ENCODE measurements around the gene SLIT3.

The SLIT3 gene

DNA sequence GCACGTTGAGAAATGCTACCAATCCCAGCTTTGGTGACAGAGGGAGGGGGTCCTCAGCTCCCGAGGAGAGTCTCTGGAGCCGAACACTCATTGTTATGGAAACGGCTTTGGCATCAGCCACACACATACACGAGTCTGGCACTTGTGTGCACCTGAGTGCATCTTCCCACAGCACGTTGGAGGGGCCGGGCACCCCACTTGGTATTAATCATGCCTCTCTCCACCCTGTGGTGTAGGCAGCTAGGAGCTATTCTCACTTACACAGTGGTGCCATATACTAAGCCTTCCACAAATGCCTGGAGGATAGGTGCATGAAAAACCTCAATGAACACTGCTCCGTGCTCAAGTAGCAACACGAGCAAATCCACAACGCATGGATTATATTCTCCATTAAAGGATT, 587.9 kb downstream of the SLIT3 start:
- no peaks in the 10 kb centered on the region for H3K4me1 ChIP-seq (ENCODE audit: control insufficient read depth, low read depth, low read length)
- H3K9me3 ChIP-seq (ENCODE audit: control insufficient read depth, low read depth, low read length), result no peaks in the 10 kb centered on the region
- no peak overlapping the region for H3K9ac ChIP-seq (ENCODE audit: low read length)
- H3K27me3 ChIP-seq (ENCODE audit: control insufficient read depth, insufficient read depth, low read length), result no peaks in the 10 kb centered on the region
- H3K27ac ChIP-seq (ENCODE audit: low read length), result no peak overlapping the region
- no peaks in the 10 kb centered on the region for H3K36me3 ChIP-seq (ENCODE audit: control insufficient read depth, low read depth, low read length)
- no peak overlapping the region for H3K4me3 ChIP-seq (ENCODE audit: low read length)

GRCh38 chr5:168712280-168712924, 588.5 kb downstream of the SLIT3 start:
- Histone ChIP-seq H3K36me3 (ENCODE audit: control insufficient read depth, low read depth, low read length) (no peaks in the 10 kb centered on the region), H3K9me3 (ENCODE audit: control insufficient read depth, low read depth, low read length) (no peaks in the 10 kb centered on the region), H3K4me1 (ENCODE audit: control insufficient read depth, low read depth, low read length) (no peaks in the 10 kb centered on the region), H3K9ac (ENCODE audit: low read length) (no peak overlapping the region), H3K4me3 (ENCODE audit: low read length) (no peak overlapping the region), H3K27me3 (ENCODE audit: control insufficient read depth, insufficient read depth, low read length) (no peaks in the 10 kb centered on the region), H3K27ac (ENCODE audit: low read length) (no peak overlapping the region)

GRCh38 chr5:168710706-168711105, 590.2 kb downstream of the SLIT3 start:
- H3K36me3 ChIP-seq (ENCODE audit: control insufficient read depth, low read depth, low read length), result no peaks in the 10 kb centered on the region
- H3K4me3 ChIP-seq (ENCODE audit: low read length), result no peak overlapping the region
- no peak overlapping the region for H3K9ac ChIP-seq (ENCODE audit: low read length)
- H3K27me3 ChIP-seq (ENCODE audit: control insufficient read depth, insufficient read depth, low read length), result no peaks in the 10 kb centered on the region
- H3K9me3 ChIP-seq (ENCODE audit: control insufficient read depth, low read depth, low read length), result no peaks in the 10 kb centered on the region
- no peak overlapping the region for H3K27ac ChIP-seq (ENCODE audit: low read length)
- no peaks in the 10 kb centered on the region for H3K4me1 ChIP-seq (ENCODE audit: control insufficient read depth, low read depth, low read length)

DNA sequence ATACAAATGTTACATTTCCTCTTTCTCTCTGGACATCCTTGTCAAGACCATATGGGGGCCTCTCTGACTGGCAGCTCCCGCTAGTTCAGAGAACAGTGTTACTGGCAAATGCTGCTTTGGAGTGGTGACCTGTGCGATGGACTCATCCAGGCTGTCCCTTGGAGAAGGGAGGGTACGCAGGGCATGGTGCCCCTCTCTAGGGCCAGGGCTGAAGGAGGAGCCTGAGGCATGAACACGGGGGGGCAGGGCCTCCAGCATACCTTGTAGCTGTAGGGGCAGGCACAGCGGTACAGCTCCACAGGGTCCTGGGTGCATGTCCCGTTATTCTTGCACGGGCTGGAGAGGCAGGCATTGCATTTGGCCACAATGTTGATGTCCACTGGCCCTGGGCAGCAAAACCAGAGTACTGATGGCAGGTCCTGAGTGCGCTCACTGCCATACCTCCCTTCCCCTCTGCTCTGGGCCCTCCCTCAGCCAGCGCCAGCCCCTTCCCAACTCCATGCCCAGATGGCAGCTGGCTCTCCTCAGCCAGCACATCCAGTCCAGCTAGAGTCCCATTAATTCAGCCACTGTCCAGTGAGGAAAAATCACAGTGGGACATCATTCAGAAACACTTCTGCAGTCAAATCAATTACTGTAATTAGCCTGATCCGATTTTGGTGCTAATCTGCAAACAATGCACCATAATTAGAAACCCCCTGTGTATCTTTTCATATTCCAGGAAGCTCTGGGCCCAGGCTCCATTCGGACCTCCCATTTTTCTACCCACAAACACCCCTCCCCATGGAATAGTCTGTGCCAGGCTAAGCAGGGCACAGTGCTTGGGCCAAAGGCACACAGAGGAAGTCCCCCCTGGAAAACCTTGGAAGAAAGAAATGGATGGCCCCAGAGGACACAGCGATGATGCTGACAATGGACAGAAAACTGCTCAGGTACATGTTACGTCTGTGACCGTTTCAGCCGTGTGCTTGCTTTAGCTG, 592.9 kb downstream of the SLIT3 start:
- H3K36me3 ChIP-seq (ENCODE audit: control insufficient read depth, low read depth, low read length), result no peaks in the 10 kb centered on the region
- no peaks in the 10 kb centered on the region for H3K27me3 ChIP-seq (ENCODE audit: control insufficient read depth, insufficient read depth, low read length)
- H3K9me3 ChIP-seq (ENCODE audit: control insufficient read depth, low read depth, low read length), result no peaks in the 10 kb centered on the region
- no peak overlapping the region for H3K9ac ChIP-seq (ENCODE audit: low read length)
- H3K27ac ChIP-seq (ENCODE audit: low read length), result no peak overlapping the region
- no peak overlapping the region for H3K4me3 ChIP-seq (ENCODE audit: low read length)
- no peaks in the 10 kb centered on the region for H3K4me1 ChIP-seq (ENCODE audit: control insufficient read depth, low read depth, low read length)

GRCh38 chr5:168706655-168707069, 594.3 kb downstream of the SLIT3 start:
- H3K9me3 ChIP-seq (ENCODE audit: control insufficient read depth, low read depth, low read length), result no peaks in the 10 kb centered on the region
- H3K27me3 ChIP-seq (ENCODE audit: control insufficient read depth, insufficient read depth, low read length), result no peaks in the 10 kb centered on the region
- H3K27ac ChIP-seq (ENCODE audit: low read length), result no peak overlapping the region
- no peaks in the 10 kb centered on the region for H3K4me1 ChIP-seq (ENCODE audit: control insufficient read depth, low read depth, low read length)
- no peaks in the 10 kb centered on the region for H3K36me3 ChIP-seq (ENCODE audit: control insufficient read depth, low read depth, low read length)
- H3K4me3 ChIP-seq (ENCODE audit: low read length), result no peak overlapping the region
- H3K9ac ChIP-seq (ENCODE audit: low read length), result no peak overlapping the region

- Histone ChIP-seq H3K27me3 (ENCODE audit: control insufficient read depth, insufficient read depth, low read length) (no peaks in the 10 kb centered on the region), H3K4me3 (ENCODE audit: low read length) (no peak overlapping the region), H3K4me1 (ENCODE audit: control insufficient read depth, low read depth, low read length) (no peaks in the 10 kb centered on the region), H3K9ac (ENCODE audit: low read length) (no peak overlapping the region), H3K27ac (ENCODE audit: low read length) (no peak overlapping the region), H3K36me3 (ENCODE audit: control insufficient read depth, low read depth, low read length) (no peaks in the 10 kb centered on the region), H3K9me3 (ENCODE audit: control insufficient read depth, low read depth, low read length) (no peaks in the 10 kb centered on the region)
Measured at GRCh38 chr5:168705321-168705720, 595.6 kb downstream of the SLIT3 start.

DNA sequence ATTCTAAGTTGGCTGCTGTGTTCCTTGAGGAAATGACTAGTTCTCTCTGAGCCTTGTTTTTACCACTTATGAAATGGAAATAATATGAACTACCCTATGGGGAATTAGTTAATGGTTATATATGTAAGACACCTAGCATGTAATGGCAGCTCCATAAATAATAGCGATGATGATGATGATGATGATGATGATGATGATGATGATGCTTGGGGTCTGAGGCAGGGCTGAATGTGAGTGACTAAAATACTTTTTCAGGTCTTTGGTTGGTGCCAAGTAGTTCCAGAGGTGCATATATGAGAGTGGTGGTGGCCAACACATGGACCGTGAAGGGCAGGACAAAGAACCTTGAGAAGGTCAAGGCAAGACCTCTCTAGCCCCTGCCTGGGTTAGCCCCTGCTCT, 598.4 kb downstream of the SLIT3 start:
- Histone ChIP-seq H3K9me3 (ENCODE audit: control insufficient read depth, low read depth, low read length) (no peaks in the 10 kb centered on the region), H3K4me1 (ENCODE audit: control insufficient read depth, low read depth, low read length) (no peaks in the 10 kb centered on the region), H3K27ac (ENCODE audit: low read length) (no peak overlapping the region), H3K4me3 (ENCODE audit: low read length) (no peak overlapping the region), H3K27me3 (ENCODE audit: control insufficient read depth, insufficient read depth, low read length) (no peaks in the 10 kb centered on the region), H3K36me3 (ENCODE audit: control insufficient read depth, low read depth, low read length) (no peaks in the 10 kb centered on the region), H3K9ac (ENCODE audit: low read length) (no peak overlapping the region)

DNA sequence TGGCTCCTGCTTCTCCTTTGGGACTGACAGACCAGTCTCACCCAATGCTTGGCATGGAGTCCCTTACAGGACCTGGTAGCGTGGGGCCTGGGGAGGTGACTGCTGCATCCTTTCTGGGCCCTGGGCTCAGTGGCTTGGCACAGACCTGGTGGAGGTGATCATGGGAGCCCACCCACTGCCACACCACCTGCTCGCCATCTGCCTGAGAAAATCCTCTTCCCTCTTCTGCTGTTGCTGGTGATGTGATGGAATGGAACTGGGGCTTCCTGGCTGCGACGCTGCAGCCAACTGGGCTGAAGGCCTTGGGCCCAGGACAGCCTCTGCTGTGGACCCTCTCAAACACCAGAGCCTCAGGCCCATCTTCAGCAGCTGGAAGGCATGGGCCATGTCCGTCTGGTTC, 599.3 kb downstream of the SLIT3 start:
- H3K9ac ChIP-seq (ENCODE audit: low read length), result no peak overlapping the region
- H3K27me3 ChIP-seq (ENCODE audit: control insufficient read depth, insufficient read depth, low read length), result no peaks in the 10 kb centered on the region
- H3K4me1 ChIP-seq (ENCODE audit: control insufficient read depth, low read depth, low read length), result no peaks in the 10 kb centered on the region
- H3K4me3 ChIP-seq (ENCODE audit: low read length), result no peak overlapping the region
- H3K36me3 ChIP-seq (ENCODE audit: control insufficient read depth, low read depth, low read length), result no peaks in the 10 kb centered on the region
- H3K9me3 ChIP-seq (ENCODE audit: control insufficient read depth, low read depth, low read length), result no peaks in the 10 kb centered on the region
- no peak overlapping the region for H3K27ac ChIP-seq (ENCODE audit: low read length)

- H3K4me3 ChIP-seq (ENCODE audit: low read length), result no peak overlapping the region
- H3K9ac ChIP-seq (ENCODE audit: low read length), result no peak overlapping the region
- H3K36me3 ChIP-seq (ENCODE audit: control insufficient read depth, low read depth, low read length), result no peaks in the 10 kb centered on the region
- no peaks in the 10 kb centered on the region for H3K9me3 ChIP-seq (ENCODE audit: control insufficient read depth, low read depth, low read length)
- no peaks in the 10 kb centered on the region for H3K27me3 ChIP-seq (ENCODE audit: control insufficient read depth, insufficient read depth, low read length)
- no peak overlapping the region for H3K27ac ChIP-seq (ENCODE audit: low read length)
- H3K4me1 ChIP-seq (ENCODE audit: control insufficient read depth, low read depth, low read length), result no peaks in the 10 kb centered on the region
Measured at GRCh38 chr5:168699002-168699401, 601.9 kb downstream of the SLIT3 start.

- Histone ChIP-seq H3K36me3 (ENCODE audit: control insufficient read depth, low read depth, low read length) (no peaks in the 10 kb centered on the region), H3K4me1 (ENCODE audit: control insufficient read depth, low read depth, low read length) (no peaks in the 10 kb centered on the region), H3K27me3 (ENCODE audit: control insufficient read depth, insufficient read depth, low read length) (no peaks in the 10 kb centered on the region), H3K9me3 (ENCODE audit: control insufficient read depth, low read depth, low read length) (no peaks in the 10 kb centered on the region), H3K4me3 (ENCODE audit: low read length) (no peak overlapping the region), H3K9ac (ENCODE audit: low read length) (no peak overlapping the region), H3K27ac (ENCODE audit: low read length) (no peak overlapping the region)
Measured at GRCh38 chr5:168697034-168697720, 603.8 kb downstream of the SLIT3 start.

DNA sequence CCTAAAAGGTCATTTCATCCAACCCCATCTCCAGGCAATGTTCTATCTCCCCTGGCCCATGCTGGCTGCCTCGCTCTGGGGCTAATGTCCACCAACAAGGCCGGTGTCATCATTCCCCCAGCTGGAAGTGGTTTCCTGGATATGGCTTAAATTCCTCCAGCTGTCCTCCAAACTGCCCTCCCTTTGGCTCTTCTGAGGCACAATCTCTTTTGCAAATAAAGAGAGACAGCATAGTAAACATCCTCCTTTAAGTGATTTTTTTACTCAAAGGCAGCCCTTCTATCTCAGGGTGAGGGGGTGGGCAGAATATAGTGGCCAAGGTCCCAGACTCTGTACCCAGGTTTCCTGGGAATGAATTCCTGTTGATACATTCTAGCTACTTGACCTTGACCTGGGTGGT, 604.3 kb downstream of the SLIT3 start:
- Histone ChIP-seq H3K27ac (ENCODE audit: low read length) (no peak overlapping the region), H3K9me3 (ENCODE audit: control insufficient read depth, low read depth, low read length) (no peaks in the 10 kb centered on the region), H3K4me1 (ENCODE audit: control insufficient read depth, low read depth, low read length) (no peaks in the 10 kb centered on the region), H3K9ac (ENCODE audit: low read length) (no peak overlapping the region), H3K27me3 (ENCODE audit: control insufficient read depth, insufficient read depth, low read length) (no peaks in the 10 kb centered on the region), H3K36me3 (ENCODE audit: control insufficient read depth, low read depth, low read length) (no peaks in the 10 kb centered on the region), H3K4me3 (ENCODE audit: low read length) (no peak overlapping the region)
